Activated CD4-positive, alpha-beta T cell treated with anti-CD3 and anti-CD28 coated beads, Interleukin-2, amount 10 ng/mL, durations not matched to agents 7 days and 5 days (primary cell): ENCODE data around the gene PLXNA4. TPM values are rescaled to one million over a fixed set of nuclear protein-coding genes. Genes with fewer than 3 reads are reported as not detected.

Experiments
- CTCF ChIA-PET: fragments of 350-600 bp; sonication (Branson Sonifier 250); formaldehyde crosslinking; loops from one replicate; lab custom pipeline; 2021; ENCODE audit warnings: antibody characterized with exemption; lab: Charles Lee
- POLR2A ChIA-PET: fragments of 350-600 bp; sonication (Branson Sonifier 250); formaldehyde crosslinking; loops from one replicate; lab custom pipeline; 2021; ENCODE audit warnings: antibody characterized with exemption; lab: Charles Lee
- DNase-seq: peaks from one replicate; pipeline ENCODE4 v3.0.0-alpha.2; 2020
- H3K27ac Mint-ChIP-seq: one replicate; pipeline ENCODE4 v1.8.0; 2021; ENCODE audit warnings: mild to moderate bottlenecking, moderate library complexity, mixed read lengths
- H3K27me3 Mint-ChIP-seq: one replicate; pipeline ENCODE4 v1.8.0; 2021; ENCODE audit warnings: mixed read lengths
- H3K36me3 Mint-ChIP-seq: one replicate; pipeline ENCODE4 v1.8.0; 2021; ENCODE audit warnings: low read depth, mixed read lengths
- H3K4me1 Mint-ChIP-seq: one replicate; pipeline ENCODE4 v1.8.0; 2021; ENCODE audit warnings: mixed read lengths
- H3K4me3 Mint-ChIP-seq: one replicate; pipeline ENCODE4 v1.8.0; 2021; ENCODE audit warnings: mild to moderate bottlenecking, moderate library complexity, mixed read lengths
- H3K9me3 Mint-ChIP-seq: one replicate; pipeline ENCODE4 v1.8.0; 2021; ENCODE audit warnings: mixed read lengths
- total RNA-seq, 2 experiments: library from RNA; stranded (reverse); gene quantifications; one replicate each; pipeline ENCODE4 v1.2.3, GENCODE V29; 2021

Gene PLXNA4
- total RNA-seq, 2 experiments from 2014 or later: 21.3 to 23.3 TPM

- DNase-seq: no peak
- ChIA-PET CTCF (no interaction called here), POLR2A (no interaction called here)
- no peak overlapping the region for H3K4me3 Mint-ChIP-seq
- H3K27ac Mint-ChIP-seq: no peak overlapping the region
- no peaks in the 10 kb centered on the region for H3K4me1 Mint-ChIP-seq
- H3K27me3 Mint-ChIP-seq: peaks cover 13% of the 10 kb centered on the region
- peaks cover 2% of the 10 kb centered on the region for H3K36me3 Mint-ChIP-seq
- H3K9me3 Mint-ChIP-seq: no peaks in the 10 kb centered on the region
These were observed 376.1 kb downstream of the PLXNA4 start for GRCh38 chr7:132200141-132200540.

- ChIA-PET CTCF (no interaction called here), POLR2A (no interaction called here)
- Mint-ChIP-seq H3K9me3 (no peaks in the 10 kb centered on the region), H3K4me1 (no peaks in the 10 kb centered on the region), H3K27ac (no peak overlapping the region), H3K36me3 (peaks cover 2% of the 10 kb centered on the region), H3K4me3 (no peak overlapping the region), H3K27me3 (peaks cover 13% of the 10 kb centered on the region)
- no peak for DNase-seq
These were observed 376.6 kb downstream of the PLXNA4 start for GRCh38 chr7:132199626-132200025.

DNA sequence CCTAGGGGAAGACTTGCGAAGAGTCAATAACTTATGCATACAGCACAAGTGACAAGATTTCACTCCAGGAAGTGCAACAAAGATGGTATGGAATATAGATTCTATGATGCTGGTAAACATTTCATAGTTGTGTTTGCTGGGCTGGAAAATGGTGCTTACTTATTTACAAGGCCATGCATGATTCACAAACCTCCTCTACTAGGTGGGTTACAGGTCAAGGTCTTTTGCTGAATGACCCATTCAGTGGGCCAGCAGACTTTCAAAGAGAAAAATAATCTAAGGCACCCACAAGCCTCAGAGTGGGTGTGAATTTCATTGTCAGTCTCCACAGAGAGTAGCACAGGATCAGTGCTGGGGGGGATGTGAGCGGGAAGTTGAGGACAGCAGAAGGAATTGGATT, 378.5 kb downstream of the PLXNA4 start:
- H3K27ac Mint-ChIP-seq: no peak overlapping the region
- CTCF ChIA-PET: no interaction called here

GRCh38 chr7:132193898-132194297, 382.4 kb downstream of the PLXNA4 start:
- Mint-ChIP-seq H3K27ac (no peak overlapping the region), H3K4me1 (no peaks in the 10 kb centered on the region), H3K9me3 (no peaks in the 10 kb centered on the region), H3K36me3 (peaks cover 2% of the 10 kb centered on the region), H3K4me3 (no peak overlapping the region), H3K27me3 (peaks cover 12% of the 10 kb centered on the region)
- ChIA-PET CTCF (no interaction called here), POLR2A (no interaction called here)
- no peak for DNase-seq

More for the DNA sequence above, 378.5 kb downstream of the PLXNA4 start:
- no peak for DNase-seq
- Mint-ChIP-seq H3K9me3 (no peaks in the 10 kb centered on the region), H3K36me3 (peaks cover 2% of the 10 kb centered on the region), H3K4me3 (no peak overlapping the region), H3K27me3 (peaks cover 13% of the 10 kb centered on the region), H3K4me1 (no peaks in the 10 kb centered on the region)
- POLR2A ChIA-PET: no interaction called here

DNA sequence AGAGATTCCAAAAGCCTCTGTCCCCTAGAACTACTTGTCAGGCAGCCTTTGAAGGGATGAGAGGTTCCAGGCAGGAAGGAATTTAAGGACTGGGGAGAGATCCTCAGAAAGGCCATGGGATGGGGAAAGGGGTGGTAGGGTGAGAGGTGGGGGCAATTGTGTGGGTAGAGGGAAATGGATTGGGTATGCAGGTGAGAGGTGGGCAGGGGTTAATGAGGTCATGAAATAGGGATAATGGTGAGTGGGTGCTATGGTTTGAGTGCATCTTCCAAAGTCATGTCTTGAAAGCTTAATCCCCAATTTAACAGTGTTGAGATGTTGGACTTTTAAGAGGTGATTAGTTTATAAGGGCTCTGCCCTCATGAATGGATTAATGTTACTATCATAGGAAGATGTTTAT, 383.5 kb downstream of the PLXNA4 start:
- no peaks in the 10 kb centered on the region for H3K36me3 Mint-ChIP-seq
- no peak for DNase-seq
- ChIA-PET POLR2A (no interaction called here), CTCF (no interaction called here)
- peaks cover 10% of the 10 kb centered on the region for H3K27me3 Mint-ChIP-seq
- H3K4me1 Mint-ChIP-seq: no peaks in the 10 kb centered on the region
- H3K9me3 Mint-ChIP-seq: no peaks in the 10 kb centered on the region
- no peak overlapping the region for H3K27ac Mint-ChIP-seq
- H3K4me3 Mint-ChIP-seq: no peak overlapping the region

- H3K27ac Mint-ChIP-seq: no peak overlapping the region
- DNase-seq: no peak
- ChIA-PET POLR2A (no interaction called here), CTCF (no interaction called here)
- H3K9me3 Mint-ChIP-seq: peaks cover 12% of the 10 kb centered on the region
- no peaks in the 10 kb centered on the region for H3K4me1 Mint-ChIP-seq
- peaks cover 3% of the 10 kb centered on the region for H3K36me3 Mint-ChIP-seq
- H3K27me3 Mint-ChIP-seq: peaks cover 7% of the 10 kb centered on the region
- H3K4me3 Mint-ChIP-seq: no peak overlapping the region
These were observed 384.9 kb downstream of the PLXNA4 start for GRCh38 chr7:132191418-132191817.

DNA sequence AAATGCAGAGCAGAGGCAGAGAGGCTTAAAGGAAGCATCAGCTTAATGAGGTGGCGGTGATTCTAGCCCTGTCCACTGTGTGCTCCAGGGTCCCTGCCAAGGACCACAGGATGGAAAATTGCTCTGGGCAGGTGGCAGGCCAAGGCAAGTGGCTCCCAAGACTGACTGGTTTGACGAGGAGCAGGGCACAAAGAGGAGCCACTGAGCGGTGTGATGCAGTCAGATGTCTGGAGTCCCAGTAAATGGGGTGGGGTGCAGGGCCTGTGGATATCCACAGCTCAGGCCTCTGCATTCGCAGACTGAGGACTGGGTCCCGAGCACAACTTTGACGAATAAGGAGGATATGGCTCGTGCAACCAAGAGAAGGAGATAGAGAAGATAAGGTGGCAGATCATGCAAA, 385.6 kb downstream of the PLXNA4 start:
- Mint-ChIP-seq H3K36me3 (peaks cover 3% of the 10 kb centered on the region), H3K27ac (no peak overlapping the region), H3K9me3 (peaks cover 12% of the 10 kb centered on the region), H3K4me1 (no peaks in the 10 kb centered on the region), H3K27me3 (peaks cover 1% of the 10 kb centered on the region), H3K4me3 (no peak overlapping the region)
- CTCF ChIA-PET: no interaction called here
- POLR2A ChIA-PET: no interaction called here
- DNase-seq: no peak

DNA sequence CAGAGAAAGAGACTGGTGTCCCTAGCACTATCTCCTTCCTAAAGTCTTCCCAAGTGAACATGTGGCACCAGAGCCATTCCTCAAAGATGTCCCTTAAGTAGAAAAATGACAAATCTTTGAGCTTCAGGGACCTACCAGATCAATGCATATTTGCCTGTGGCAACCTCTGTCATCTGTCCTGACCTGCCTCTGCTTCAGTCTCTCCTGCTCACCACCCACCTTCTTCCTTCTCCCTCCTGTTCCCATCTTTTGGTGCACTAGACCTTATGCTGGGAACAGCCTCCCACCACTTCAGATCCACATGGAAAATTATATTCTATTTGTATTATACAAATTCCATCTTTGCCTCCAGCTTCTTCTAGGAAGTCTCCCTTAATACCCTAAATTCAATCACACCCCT, 386.4 kb downstream of the PLXNA4 start:
- Mint-ChIP-seq H3K4me3 (no peak overlapping the region), H3K27ac (no peak overlapping the region), H3K27me3 (no peaks in the 10 kb centered on the region), H3K4me1 (no peaks in the 10 kb centered on the region), H3K9me3 (peaks cover 12% of the 10 kb centered on the region), H3K36me3 (peaks cover 3% of the 10 kb centered on the region)
- DNase-seq: no peak
- ChIA-PET CTCF (no interaction called here), POLR2A (no interaction called here)

DNA sequence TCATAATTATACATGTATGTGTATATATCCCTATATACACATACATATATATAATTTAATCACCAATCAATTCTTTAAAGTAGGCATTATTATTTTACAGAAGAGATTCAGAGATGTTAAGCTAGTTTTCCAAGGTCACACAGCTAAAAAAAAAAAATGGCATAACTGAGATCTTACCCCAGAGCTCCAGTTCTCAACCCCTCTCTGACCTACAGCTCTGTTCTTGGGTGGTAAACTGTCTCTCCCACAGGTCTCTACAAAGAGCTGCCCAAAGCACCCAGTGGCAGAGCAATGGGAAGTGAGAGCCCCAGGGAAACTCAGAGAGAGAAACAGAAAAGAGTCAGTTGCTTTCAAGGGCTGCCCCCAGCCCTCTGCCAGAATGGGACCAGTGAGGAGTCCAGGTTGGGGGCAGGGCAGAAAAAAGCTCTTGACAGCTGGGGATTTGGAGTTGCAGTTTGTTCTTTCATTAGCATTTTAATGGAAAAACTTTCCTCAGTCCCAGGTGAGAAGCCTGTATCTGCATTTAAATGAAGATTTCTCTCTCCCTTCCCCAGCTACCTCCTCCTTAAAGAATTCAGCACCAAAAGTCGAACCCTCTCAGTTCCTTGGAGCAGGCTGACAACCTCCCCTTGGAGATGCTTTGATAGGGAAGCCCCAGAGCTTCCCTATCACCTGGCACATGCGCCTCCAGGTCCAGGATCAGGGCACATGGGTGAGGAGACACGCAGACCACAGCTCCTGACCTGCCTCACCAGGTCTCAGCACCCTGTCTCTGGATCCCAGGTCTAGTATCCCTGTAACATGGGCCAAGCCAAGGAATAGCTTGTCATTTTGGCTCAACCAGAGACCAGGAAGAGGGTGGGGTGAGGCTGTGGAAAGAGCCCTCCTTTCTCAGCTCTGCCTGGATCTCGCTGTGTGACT, 388.1 kb downstream of the PLXNA4 start:
- Mint-ChIP-seq H3K27ac (no peak overlapping the region), H3K9me3 (peaks cover 12% of the 10 kb centered on the region), H3K27me3 (no peaks in the 10 kb centered on the region), H3K4me1 (no peaks in the 10 kb centered on the region), H3K4me3 (no peak overlapping the region), H3K36me3 (peaks cover 3% of the 10 kb centered on the region)
- POLR2A ChIA-PET: no interaction called here
- CTCF ChIA-PET: interaction anchor here (0.6 kb wide), 1 partner anchor 291 kb away, joined by 5 read pairs; no protein-coding TSS in a partner anchor
- no peak for DNase-seq

DNA sequence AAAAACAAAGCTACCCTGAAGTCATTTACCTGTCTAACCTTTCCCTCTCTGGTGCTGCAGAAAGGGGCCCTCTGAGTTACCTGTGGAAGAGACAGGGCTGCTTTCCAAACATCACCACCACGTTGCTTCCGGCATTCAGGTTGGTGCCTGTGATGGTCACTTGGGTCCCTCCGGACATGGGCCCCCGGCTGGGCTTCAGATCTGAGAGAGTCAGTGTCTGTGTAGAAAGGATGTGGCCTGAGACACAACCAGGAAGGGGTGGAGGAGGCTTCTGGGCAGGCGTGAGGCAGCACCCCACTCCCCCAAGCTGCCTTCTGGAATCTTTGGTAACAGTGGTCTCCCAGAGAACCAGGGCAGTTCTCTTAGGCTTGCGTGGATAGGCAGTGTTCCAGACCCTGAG, 388.9 kb downstream of the PLXNA4 start:
- Mint-ChIP-seq H3K27me3 (no peaks in the 10 kb centered on the region), H3K36me3 (peaks cover 3% of the 10 kb centered on the region), H3K4me1 (no peaks in the 10 kb centered on the region), H3K4me3 (no peak overlapping the region), H3K27ac (no peak overlapping the region), H3K9me3 (peaks cover 12% of the 10 kb centered on the region)
- ChIA-PET POLR2A (no interaction called here), CTCF (no interaction called here)
- DNase-seq: no peak

DNA sequence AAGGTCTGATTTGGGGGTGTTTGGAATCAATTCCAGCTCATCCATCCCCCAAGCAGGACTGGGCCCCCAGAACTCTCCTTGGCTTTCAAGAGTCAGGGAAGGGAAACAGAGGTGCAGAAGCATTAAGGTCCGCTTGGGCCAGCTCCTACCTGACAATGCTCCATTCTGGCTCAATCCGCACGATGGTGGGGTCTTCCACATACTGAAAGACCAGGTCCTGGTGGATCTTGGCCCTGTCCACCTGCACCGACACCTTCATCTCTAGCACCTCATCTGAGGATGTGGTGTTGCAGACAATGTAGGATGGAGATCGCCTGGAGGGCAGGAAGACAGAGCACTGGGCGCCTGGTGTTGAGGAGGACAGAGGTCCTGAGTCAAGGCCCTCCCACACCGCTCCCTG, 391.1 kb downstream of the PLXNA4 start:
- Mint-ChIP-seq H3K36me3 (peaks cover 3% of the 10 kb centered on the region), H3K4me3 (no peak overlapping the region), H3K9me3 (peaks cover 12% of the 10 kb centered on the region), H3K27me3 (no peaks in the 10 kb centered on the region), H3K27ac (no peak overlapping the region), H3K4me1 (no peaks in the 10 kb centered on the region)
- CTCF ChIA-PET: no interaction called here
- POLR2A ChIA-PET: no interaction called here
- DNase-seq: no peak

DNA sequence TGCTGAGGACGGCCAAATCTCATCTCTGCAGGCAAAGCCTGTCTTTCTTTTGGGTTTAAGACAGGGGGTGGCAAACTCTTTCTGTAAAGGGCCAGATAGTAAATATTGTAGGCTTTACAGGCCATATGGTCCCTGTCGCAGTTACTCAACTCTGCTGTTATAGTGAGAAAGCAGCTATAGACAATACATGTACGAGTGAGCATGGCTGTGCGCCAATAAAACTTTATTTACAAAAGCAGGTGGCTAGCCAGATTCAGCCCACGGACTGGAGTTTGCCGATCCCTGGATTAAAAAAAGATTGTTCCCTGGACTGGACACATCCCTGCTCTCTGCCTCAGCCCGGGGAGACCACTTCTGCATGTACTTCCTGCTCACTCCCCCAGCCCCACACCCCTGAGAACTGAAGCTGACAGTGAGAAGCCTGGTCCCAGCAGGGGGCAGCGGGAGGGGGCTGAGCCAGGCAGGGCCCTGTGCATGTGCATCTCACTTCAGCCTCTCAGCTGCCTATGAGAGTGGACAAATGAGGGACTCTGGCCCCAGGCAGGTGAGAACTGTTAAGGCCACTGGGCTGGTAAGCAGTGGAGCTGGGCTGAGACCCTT, 392.4 kb downstream of the PLXNA4 start:
- Mint-ChIP-seq H3K36me3 (peaks cover 3% of the 10 kb centered on the region), H3K9me3 (peaks cover 12% of the 10 kb centered on the region), H3K4me1 (no peaks in the 10 kb centered on the region), H3K4me3 (no peak overlapping the region), H3K27me3 (no peaks in the 10 kb centered on the region), H3K27ac (no peak overlapping the region)
- POLR2A ChIA-PET: no interaction called here
- DNase-seq: no peak
- CTCF ChIA-PET: no interaction called here

DNA sequence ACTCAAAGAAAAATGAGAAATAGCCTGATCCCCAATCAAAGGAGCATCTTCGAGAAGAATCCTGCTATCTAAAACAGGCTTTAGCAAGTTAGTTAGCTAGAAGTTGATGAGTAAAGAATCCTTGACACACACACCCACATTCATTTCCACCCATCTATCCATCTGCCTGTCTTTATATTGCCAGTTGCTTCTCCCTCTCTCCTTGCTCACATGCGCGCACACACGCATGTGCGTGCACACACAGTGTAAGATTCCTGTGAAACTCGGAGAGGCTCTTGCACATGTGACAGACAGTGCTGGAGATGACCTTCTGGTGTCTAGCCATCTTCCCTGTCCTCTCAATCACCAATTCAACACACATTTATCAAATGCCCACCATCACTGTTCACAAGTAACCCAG, 393.3 kb downstream of the PLXNA4 start:
- H3K9me3 Mint-ChIP-seq: peaks cover 12% of the 10 kb centered on the region
- ChIA-PET POLR2A (no interaction called here), CTCF (no interaction called here)
- no peak for DNase-seq
- no peak overlapping the region for H3K27ac Mint-ChIP-seq
- no peaks in the 10 kb centered on the region for H3K27me3 Mint-ChIP-seq
- H3K36me3 Mint-ChIP-seq: peaks cover 3% of the 10 kb centered on the region
- H3K4me3 Mint-ChIP-seq: no peak overlapping the region
- no peaks in the 10 kb centered on the region for H3K4me1 Mint-ChIP-seq
